Fibroblast of lung (primary cell): ENCODE results near the gene DYRK1A. TPM values are rescaled to one million over a fixed set of nuclear protein-coding genes. Genes with fewer than 3 reads are reported as not detected.

Source experiments
- DNase-seq, 2 donors: peaks; one replicate each; pipeline versions ENCODE4 v3.0.0 to v3.0.0-alpha.2; 2010; ENCODE audit warnings: low read depth in 2 of 2
- H2AFZ ChIP-seq: 2 replicates; pipeline ENCODE4 v1.5.1; 2012; ENCODE audit warnings: low read length, control low read depth, inconsistent platforms
- H3K27ac ChIP-seq: 2 replicates; pipeline ENCODE4 v1.5.1; 2011; ENCODE audit warnings: low read length, control low read depth; ENCODE audit not compliant: insufficient read depth
- H3K27me3 ChIP-seq: 2 replicates; pipeline ENCODE4 v1.5.1; 2011; ENCODE audit warnings: mild to moderate bottlenecking, low read length; ENCODE audit not compliant: control insufficient read depth, insufficient read depth
- H3K36me3 ChIP-seq: 2 replicates; pipeline ENCODE4 v1.5.1; 2011; ENCODE audit warnings: low read length; ENCODE audit not compliant: control insufficient read depth, insufficient read depth
- H3K4me1 ChIP-seq: 2 replicates; pipeline ENCODE4 v1.5.1; 2011; ENCODE audit warnings: low read length; ENCODE audit not compliant: control insufficient read depth, insufficient read depth; ENCODE audit errors: extremely low read depth
- H3K4me2 ChIP-seq: 2 replicates; pipeline ENCODE4 v1.5.1; 2011; ENCODE audit warnings: low read length, control low read depth; ENCODE audit not compliant: insufficient read depth; ENCODE audit errors: extremely low read depth
- H3K4me3 ChIP-seq, 4 experiments: fragments of 200-600 bp in 1 of 4; sonication (generic) in 1 of 4; replicated peaks in 1 of 4; 2 replicates each; pipeline ENCODE4 v1.5.1; 2011 to 2016; ENCODE audit warnings: low read length in 4 of 4, low read depth in 3 of 4, mild to moderate bottlenecking in 3 of 4, control low read depth in 2 of 4, inconsistent platforms in 1 of 4, mixed read lengths in 1 of 4; ENCODE audit not compliant: insufficient read depth in 1 of 4; ENCODE audit errors: control extremely low read depth in 1 of 4
- H3K79me2 ChIP-seq: 2 replicates; pipeline ENCODE4 v1.5.1; 2012; ENCODE audit warnings: mild to moderate bottlenecking, low read length, inconsistent platforms; ENCODE audit not compliant: control insufficient read depth, insufficient read depth
- H3K9ac ChIP-seq: 2 replicates; pipeline ENCODE4 v1.5.1; 2011; ENCODE audit warnings: mild to moderate bottlenecking, low read length, control low read depth; ENCODE audit not compliant: insufficient read depth
- H3K9me3 ChIP-seq: 2 replicates; pipeline ENCODE4 v1.5.1; 2012; ENCODE audit warnings: low read depth, low read length; ENCODE audit not compliant: control insufficient read depth, insufficient read depth
- H4K20me1 ChIP-seq: 2 replicates; pipeline ENCODE4 v1.5.1; 2011; ENCODE audit warnings: low read length; ENCODE audit not compliant: control insufficient read depth, insufficient read depth; ENCODE audit errors: extremely low read depth
- EZH2 ChIP-seq: IDR thresholded peaks from 2 replicates; pipeline ENCODE4 v1.5.1; 2012; ENCODE audit warnings: low read length, control low read depth, mild to moderate bottlenecking; ENCODE audit errors: missing control alignments
- polyA plus RNA-seq, 2 donors: library from polyadenylated mRNA; depleted of rRNA in 1 of 2; stranded (reverse) in 1 of 2; unstranded in 1 of 2; fragments of >200 nt; gene quantifications; 2 replicates each; pipeline ENCODE4 v1.2.1, GENCODE V29; 2011 to 2012; ENCODE audit warnings: missing spikeins in 1 of 2
- total RNA-seq: library from RNA; depleted of rRNA; stranded (reverse); fragments of >200 nt; gene quantifications from 2 replicates; pipeline ENCODE4 v1.2.1, GENCODE V29; 2014
- TF ChIP-seq, protein P1 (sequence below), 2 donors: IDR thresholded peaks in 1 of 2; conservative IDR thresholded peaks in 1 of 2; 1 replicate in 1 of 2; 2 replicates in 1 of 2; pipeline ENCODE4 v1.5.1; 2011 to 2012; ENCODE audit warnings: low read length in 2 of 2, control low read depth in 1 of 2, inconsistent platforms in 1 of 2, low read depth in 1 of 2, mild to moderate bottlenecking in 1 of 2

DYRK1A gene
- total and polyA plus RNA-seq, 2 donors (not counting 1 experiment from before 2014, with no cell fraction given): 45.9 to 64.1 TPM

DNA sequence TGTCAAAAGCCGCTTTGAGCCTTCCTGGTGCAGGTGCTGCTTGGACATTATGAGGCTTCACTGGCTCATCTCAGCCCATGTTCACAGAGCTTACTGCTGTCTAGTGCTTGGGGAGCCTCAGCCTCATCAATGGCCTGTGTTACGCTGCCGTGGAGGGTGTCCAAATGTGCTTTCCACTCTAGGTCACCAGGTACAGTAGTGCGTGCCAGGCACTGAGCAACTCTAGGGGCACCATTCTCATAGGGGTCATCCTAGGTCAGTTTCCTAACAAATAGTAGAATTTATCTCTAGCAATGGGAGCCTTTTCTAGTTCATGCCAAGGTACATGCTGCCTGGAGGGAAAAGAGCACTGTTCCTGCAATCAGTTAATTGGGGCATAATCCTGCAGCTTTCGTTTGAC is 193.8 kb downstream of the DYRK1A start:
- H3K4me1 ChIP-seq: peaks cover 8% of the 10 kb centered on the region
- no peak overlapping the region for H3K4me3 ChIP-seq
- peaks cover 1% of the 10 kb centered on the region for H3K27me3 ChIP-seq
- H4K20me1 ChIP-seq: no peaks in the 10 kb centered on the region
- H3K79me2 ChIP-seq: no peaks in the 10 kb centered on the region
- H3K27ac ChIP-seq: no peak overlapping the region
- no peak for TF ChIP-seq EZH2
- H2AFZ ChIP-seq: no peak overlapping the region
- H3K4me2 ChIP-seq: no peak overlapping the region
- no peaks in the 10 kb centered on the region for H3K9me3 ChIP-seq
- no peaks in the 10 kb centered on the region for H3K36me3 ChIP-seq
- H3K9ac ChIP-seq: no peak overlapping the region
- no peak for DNase-seq

DNA sequence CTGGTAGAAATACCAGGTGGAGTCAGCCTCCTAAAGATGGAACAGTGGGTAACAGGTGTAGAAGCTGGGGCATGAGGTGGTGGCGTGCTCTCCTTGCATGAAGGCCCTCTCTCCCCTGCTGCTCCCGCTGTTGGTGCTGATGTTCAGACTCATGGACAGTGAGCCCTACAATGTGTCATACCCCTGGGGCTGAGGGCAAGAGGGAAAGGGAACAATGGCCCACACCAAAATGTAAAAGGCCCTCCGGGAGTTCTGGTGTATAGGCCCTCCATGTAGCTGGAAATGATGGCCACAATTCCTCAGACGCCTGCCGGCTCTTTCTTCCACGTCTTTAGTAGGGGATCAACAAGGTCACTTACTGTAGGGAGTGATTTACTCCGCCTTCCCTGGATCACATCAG is 194.9 kb downstream of the DYRK1A start:
- TF ChIP-seq EZH2: no peak
- TF ChIP-seq, protein P1, sequence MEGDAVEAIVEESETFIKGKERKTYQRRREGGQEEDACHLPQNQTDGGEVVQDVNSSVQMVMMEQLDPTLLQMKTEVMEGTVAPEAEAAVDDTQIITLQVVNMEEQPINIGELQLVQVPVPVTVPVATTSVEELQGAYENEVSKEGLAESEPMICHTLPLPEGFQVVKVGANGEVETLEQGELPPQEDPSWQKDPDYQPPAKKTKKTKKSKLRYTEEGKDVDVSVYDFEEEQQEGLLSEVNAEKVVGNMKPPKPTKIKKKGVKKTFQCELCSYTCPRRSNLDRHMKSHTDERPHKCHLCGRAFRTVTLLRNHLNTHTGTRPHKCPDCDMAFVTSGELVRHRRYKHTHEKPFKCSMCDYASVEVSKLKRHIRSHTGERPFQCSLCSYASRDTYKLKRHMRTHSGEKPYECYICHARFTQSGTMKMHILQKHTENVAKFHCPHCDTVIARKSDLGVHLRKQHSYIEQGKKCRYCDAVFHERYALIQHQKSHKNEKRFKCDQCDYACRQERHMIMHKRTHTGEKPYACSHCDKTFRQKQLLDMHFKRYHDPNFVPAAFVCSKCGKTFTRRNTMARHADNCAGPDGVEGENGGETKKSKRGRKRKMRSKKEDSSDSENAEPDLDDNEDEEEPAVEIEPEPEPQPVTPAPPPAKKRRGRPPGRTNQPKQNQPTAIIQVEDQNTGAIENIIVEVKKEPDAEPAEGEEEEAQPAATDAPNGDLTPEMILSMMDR (conservative IDR thresholded peaks at IDR 0.05 in 1 of 2, IDR thresholded peaks at IDR 0.05 in 1 of 2; ENCODE audit: low read depth in 1 of 2, low read length in 2 of 2): no peak
- peaks cover 8% of the 10 kb centered on the region for H3K4me1 ChIP-seq
- no peaks in the 10 kb centered on the region for H3K36me3 ChIP-seq
- no peak overlapping the region for H3K4me2 ChIP-seq
- no peaks in the 10 kb centered on the region for H4K20me1 ChIP-seq
- no peaks in the 10 kb centered on the region for H3K9me3 ChIP-seq
- no peak overlapping the region for H3K4me3 ChIP-seq
- no peaks in the 10 kb centered on the region for H3K79me2 ChIP-seq
- no peaks in the 10 kb centered on the region for H3K27me3 ChIP-seq
- no peak for DNase-seq
- no peak overlapping the region for H3K27ac ChIP-seq
- no peak overlapping the region for H2AFZ ChIP-seq
- H3K9ac ChIP-seq: no peak overlapping the region

DNA sequence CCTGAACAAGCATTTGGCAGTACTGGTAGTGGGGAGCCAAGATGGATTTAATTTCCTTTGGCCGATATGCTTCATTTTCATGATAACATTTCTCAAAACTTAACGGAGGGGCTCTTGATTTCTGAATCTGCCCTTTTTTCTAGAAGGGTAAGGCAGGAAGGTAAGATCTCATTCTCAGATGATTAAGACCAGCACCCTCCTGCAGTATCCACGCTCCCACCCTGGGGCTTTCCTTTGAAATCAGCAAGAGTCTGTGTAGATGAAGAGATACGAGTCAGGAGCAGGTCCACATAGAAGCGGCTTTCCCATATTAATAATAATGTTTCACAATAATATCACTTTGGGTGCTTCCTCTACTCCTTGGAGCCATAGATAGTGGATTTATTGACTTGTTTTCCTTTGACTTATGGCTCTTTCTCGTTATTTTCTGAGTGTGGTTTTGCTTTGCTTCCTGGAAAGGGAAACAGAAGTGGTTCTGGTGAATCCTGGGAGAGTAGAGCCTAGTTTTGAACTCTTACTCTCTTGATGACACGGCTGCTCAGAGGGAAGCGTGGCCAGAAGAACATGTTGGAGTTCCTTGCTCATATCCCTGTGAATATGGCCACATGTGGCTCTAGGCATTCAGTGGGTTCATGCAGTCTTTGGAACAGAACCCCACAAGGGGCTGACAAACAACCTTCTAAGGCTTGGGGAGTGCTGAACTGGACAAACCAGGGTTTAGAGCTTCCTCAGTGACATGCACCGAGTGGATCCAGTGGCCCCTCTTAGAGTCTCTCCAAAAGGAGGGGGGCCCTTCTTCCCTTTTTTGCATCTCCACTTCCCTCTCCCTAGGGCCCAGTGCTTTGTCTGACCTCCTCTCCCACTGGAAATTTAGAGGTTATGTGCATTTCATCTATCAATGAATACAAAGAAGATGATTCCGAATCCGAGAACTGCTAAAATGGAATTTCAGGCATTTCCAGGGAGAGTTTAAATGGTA is 195.7 kb downstream of the DYRK1A start:
- Histone ChIP-seq H3K4me1 (peaks cover 8% of the 10 kb centered on the region), H3K4me2 (no peak overlapping the region), H3K27me3 (no peaks in the 10 kb centered on the region), H3K36me3 (no peaks in the 10 kb centered on the region), H3K79me2 (no peaks in the 10 kb centered on the region), H3K9ac (no peak overlapping the region), H4K20me1 (no peaks in the 10 kb centered on the region), H2AFZ (no peak overlapping the region), H3K9me3 (no peaks in the 10 kb centered on the region), H3K27ac (no peak overlapping the region), H3K4me3 (no peak overlapping the region)
- DNase-seq: no peak
- TF ChIP-seq, protein P1 (conservative IDR thresholded peaks at IDR 0.05 in 1 of 2, IDR thresholded peaks at IDR 0.05 in 1 of 2; ENCODE audit: low read depth in 1 of 2, low read length in 2 of 2): no peak
- no peak for TF ChIP-seq EZH2
